ENCODE measurements around the gene RBBP7.

RBBP7 gene

GRCh38 chrX:16825264-16826035 lies 44.7 kb downstream of the RBBP7 start:
- no peak for DNase-seq (ENCODE audit: low read depth)

- DNase-seq (ENCODE audit: low read depth): no peak
Measured at GRCh38 chrX:16822723-16823122, 47.4 kb downstream of the RBBP7 start.

- DNase-seq (ENCODE audit: low read depth): no peak
Measured at GRCh38 chrX:16819634-16820033, 50.5 kb downstream of the RBBP7 start.

GRCh38 chrX:16814597-16814996 lies 55.6 kb downstream of the RBBP7 start:
- no peak for DNase-seq (ENCODE audit: low read depth)

- DNase-seq (ENCODE audit: low read depth): no peak
Measured at GRCh38 chrX:16807976-16808542, 62.1 kb downstream of the RBBP7 start.

GRCh38 chrX:16807548-16807947 lies 62.6 kb downstream of the RBBP7 start:
- no peak for DNase-seq (ENCODE audit: low read depth)

- no peak for DNase-seq (ENCODE audit: low read depth)
Measured at GRCh38 chrX:16804923-16805464, 65.2 kb downstream of the RBBP7 start.

GRCh38 chrX:16797841-16798240 lies 72.3 kb downstream of the RBBP7 start:
- DNase-seq (ENCODE audit: low read depth): no peak

- DNase-seq (ENCODE audit: low read depth): no peak
Measured at GRCh38 chrX:16797358-16797757, 72.8 kb downstream of the RBBP7 start.

GRCh38 chrX:16796298-16796697 lies 73.9 kb downstream of the RBBP7 start:
- no peak for DNase-seq (ENCODE audit: low read depth)
